Skeletal muscle satellite cell (primary cell): ENCODE measurements around the gene SPEG.

Experiments used
- H3K27me3 ChIP-seq: 2 replicates; pipeline ENCODE4 v1.7.0; 2013; ENCODE audit warnings: low read length; ENCODE audit not compliant: control insufficient read depth, insufficient read depth
- H3K36me3 ChIP-seq: 2 replicates; pipeline ENCODE4 v1.7.0; 2013; ENCODE audit warnings: mild to moderate bottlenecking, control low read depth, low read length; ENCODE audit not compliant: insufficient read depth
- H3K4me1 ChIP-seq: 2 replicates; pipeline ENCODE4 v1.7.0; 2013; ENCODE audit warnings: low read length; ENCODE audit not compliant: control insufficient read depth, insufficient read depth
- H3K4me2 ChIP-seq: 2 replicates; pipeline ENCODE4 v1.7.0; 2013; ENCODE audit warnings: mild to moderate bottlenecking, low read length
- H3K4me3 ChIP-seq: 2 replicates; pipeline ENCODE4 v1.7.0; 2013; ENCODE audit warnings: low read length
- H3K9ac ChIP-seq: 2 replicates; pipeline ENCODE4 v1.7.0; 2013; ENCODE audit warnings: mild to moderate bottlenecking, low read depth, low read length, moderate library complexity
- H3K9me3 ChIP-seq: replicated peaks from 2 replicates; pipeline ENCODE4 v1.7.0; 2013; ENCODE audit warnings: mild to moderate bottlenecking, control low read depth, low read length

The SPEG gene

DNA sequence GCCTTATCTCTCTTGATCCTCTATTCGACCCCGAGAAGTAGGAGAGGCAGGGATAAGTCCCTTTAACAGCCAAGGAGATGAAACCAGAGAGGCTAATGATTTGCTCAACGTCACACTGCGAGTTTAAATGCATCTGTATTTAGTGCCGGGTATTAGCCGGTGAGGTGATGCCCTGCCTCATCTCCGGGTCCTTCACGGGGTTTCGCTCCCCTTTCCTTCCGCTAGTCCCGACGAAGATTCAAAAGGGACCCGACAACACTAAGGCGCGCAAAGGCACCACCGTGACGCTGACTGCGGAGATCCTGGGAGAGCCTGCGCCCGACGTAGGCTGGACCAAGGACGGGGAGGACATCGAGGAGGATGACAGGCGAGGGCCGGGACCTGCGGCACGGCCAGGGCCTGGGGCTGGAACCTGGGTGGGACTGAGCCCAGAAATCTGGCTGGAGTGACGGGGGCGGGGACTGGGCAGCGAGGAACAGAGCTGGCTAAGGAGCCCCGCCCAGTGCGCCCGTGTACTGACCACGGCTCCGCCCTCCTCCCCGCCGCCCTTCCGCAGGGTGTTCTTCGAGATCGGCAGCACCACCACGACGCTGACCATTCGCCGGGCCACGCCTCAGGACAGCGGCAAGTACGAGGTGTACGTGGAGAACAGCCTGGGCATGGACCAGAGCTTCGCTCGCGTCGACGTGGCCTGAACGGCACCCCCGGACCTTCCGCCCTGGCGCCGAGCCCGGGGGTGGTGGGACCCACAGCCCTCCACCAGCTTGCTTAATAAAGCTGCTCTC is 63.0 kb downstream of the SPEG start:
- Histone ChIP-seq H3K4me3 (peak overlapping the region; percentile 82), H3K4me2 (peak overlapping the region; percentile 91), H3K9ac (peak overlapping the region; percentile 96), H3K27me3 (peaks cover 15% of the 10 kb centered on the region), H3K4me1 (peaks cover 26% of the 10 kb centered on the region), H3K9me3 (no peaks in the 10 kb centered on the region), H3K36me3 (no peaks in the 10 kb centered on the region)

DNA sequence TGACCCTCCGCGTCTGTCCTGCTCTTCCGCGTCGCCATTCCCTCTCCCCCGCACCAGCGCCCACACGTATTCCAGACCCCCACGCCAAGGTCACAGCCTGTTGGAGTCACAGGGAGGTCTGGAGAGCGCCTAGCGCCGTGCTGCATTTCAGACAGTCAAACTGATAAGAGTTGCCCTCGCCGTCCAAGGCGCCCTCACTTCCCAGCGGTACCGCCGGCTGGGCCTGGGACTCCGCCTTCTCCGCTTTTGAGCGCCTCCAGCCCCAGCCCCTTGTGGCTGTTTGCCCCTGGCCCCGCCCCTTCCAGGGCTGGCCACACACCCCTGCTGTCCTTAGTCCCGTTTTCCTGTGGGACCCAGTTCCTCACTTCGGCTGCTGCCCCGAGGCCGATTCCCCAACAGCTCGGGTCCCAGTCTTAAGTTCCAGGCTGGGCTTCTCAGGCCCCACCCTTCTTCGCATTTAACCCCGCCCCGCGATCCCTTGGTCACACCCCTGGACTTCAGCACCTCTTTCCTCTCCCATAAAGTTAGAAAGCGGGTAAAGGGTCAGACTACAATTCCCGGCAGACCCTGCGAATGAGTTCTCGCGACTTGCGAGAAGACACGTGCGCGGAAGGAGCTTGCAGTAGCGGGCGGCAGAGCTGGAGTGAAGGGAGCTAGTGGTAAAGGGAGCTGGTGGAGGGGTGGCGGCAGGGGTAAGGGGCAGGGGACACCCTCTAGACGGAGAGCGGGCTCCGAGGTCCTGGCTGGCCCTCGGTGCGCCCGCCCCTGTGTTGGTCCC is 63.8 kb downstream of the SPEG start, which contains the start of gene GMPPA:
Gene GMPPA (plus strand): TSS at position 612 of the 778 bp plus-strand sequence. CDS start 1,085 bp downstream, outside the sequence.
- Histone ChIP-seq H3K27me3 (peaks cover 15% of the 10 kb centered on the region), H3K4me3 (peak within 1 kb of the TSS; percentile 82), H3K4me1 (peaks cover 26% of the 10 kb centered on the region), H3K9me3 (no peaks in the 10 kb centered on the region), H3K9ac (peak within 1 kb of the TSS; percentile 96), H3K36me3 (peaks cover 3% of the 10 kb centered on the region), H3K4me2 (peak within 1 kb of the TSS; percentile 91)

DNA sequence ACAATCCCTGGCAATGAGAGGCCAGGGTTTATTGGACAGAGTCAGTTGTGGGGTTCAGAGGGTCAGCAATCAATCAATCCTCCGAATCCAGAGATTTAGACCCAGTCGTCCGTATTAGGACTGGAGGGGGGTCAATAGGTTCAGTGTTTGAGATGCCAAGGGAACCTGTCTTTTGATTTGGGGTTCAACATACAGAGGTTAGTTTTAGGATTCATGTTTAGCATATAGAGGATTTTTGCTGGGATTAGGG is 64.3 kb downstream of the SPEG start:
- H3K4me3 ChIP-seq: peak overlapping the region; percentile 82
- peaks cover 8% of the 10 kb centered on the region for H3K36me3 ChIP-seq
- H3K9ac ChIP-seq: peak overlapping the region; percentile 96
- H3K27me3 ChIP-seq: peaks cover 15% of the 10 kb centered on the region
- no peaks in the 10 kb centered on the region for H3K9me3 ChIP-seq
- H3K4me2 ChIP-seq: peak overlapping the region; percentile 91
- peaks cover 26% of the 10 kb centered on the region for H3K4me1 ChIP-seq

DNA sequence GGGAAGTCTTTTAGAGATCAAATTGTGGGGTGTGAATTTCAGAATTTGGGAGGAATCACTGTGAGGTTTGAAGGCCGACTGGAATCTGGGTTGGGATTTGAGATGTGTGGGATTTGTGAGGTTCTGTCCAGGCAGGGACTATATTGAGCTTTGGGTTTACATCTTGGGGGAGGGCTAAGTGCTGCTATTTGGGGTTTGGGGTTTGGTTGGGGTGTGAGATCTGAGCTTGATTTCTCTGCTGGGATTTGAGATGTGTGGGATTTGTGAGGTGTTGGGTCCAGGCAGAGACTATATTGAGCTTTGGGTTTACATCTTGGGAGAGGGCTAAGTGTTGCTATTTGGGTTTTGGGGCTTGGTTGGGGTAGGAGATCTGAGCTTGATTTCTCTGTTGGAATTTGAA is 64.9 kb downstream of the SPEG start:
- Histone ChIP-seq H3K27me3 (peaks cover 15% of the 10 kb centered on the region), H3K9ac (peak overlapping the region; percentile 96), H3K36me3 (peaks cover 14% of the 10 kb centered on the region), H3K4me3 (peak overlapping the region; percentile 82), H3K4me1 (peaks cover 26% of the 10 kb centered on the region), H3K9me3 (no peaks in the 10 kb centered on the region), H3K4me2 (peak overlapping the region; percentile 91)

DNA sequence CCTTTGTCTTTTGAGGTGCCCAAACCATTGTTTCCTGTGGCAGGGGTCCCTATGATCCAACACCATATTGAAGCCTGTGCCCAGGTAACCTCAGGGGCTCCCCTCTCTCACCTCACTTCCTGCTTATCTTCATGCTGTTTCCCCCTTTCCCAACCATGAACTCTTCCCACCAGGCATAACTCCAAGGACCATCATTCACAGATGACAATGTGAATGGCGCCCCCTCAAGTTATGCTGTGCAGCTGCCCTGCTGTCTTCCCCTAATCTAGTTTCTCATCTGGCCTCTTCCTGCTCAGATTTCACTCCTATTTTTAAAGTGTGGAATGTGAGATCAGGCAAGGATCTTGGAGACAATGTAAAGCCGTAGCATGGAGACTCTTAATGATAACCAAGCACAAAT is 65.5 kb downstream of the SPEG start:
- Histone ChIP-seq H3K27me3 (peaks cover 15% of the 10 kb centered on the region), H3K4me1 (peaks cover 26% of the 10 kb centered on the region), H3K4me2 (peak overlapping the region; percentile 91), H3K4me3 (peak overlapping the region; percentile 82), H3K36me3 (peaks cover 19% of the 10 kb centered on the region), H3K9ac (no peak overlapping the region), H3K9me3 (no peaks in the 10 kb centered on the region)

DNA sequence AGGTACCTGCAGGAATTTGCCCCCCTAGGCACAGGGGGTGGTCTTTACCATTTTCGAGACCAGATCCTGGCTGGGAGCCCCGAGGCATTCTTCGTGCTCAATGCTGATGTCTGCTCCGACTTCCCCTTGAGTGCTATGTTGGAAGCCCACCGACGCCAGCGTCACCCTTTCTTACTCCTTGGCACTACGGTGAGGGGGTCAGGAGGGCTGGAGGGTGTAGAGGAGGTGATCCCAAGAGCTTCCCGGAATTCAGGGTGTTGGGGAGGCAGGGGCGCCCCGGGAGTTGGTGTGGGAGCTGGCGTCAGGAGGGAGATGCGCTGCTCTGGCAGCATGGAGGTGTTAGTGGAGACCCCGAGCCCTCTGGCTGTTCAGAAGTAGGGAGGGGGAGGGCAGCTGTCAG is 67.2 kb downstream of the SPEG start:
- H3K9me3 ChIP-seq: no peaks in the 10 kb centered on the region
- H3K4me1 ChIP-seq: peaks cover 32% of the 10 kb centered on the region
- H3K27me3 ChIP-seq: peaks cover 5% of the 10 kb centered on the region
- H3K4me2 ChIP-seq: no peak overlapping the region
- no peak overlapping the region for H3K9ac ChIP-seq
- H3K4me3 ChIP-seq: no peak overlapping the region
- peaks cover 35% of the 10 kb centered on the region for H3K36me3 ChIP-seq

DNA sequence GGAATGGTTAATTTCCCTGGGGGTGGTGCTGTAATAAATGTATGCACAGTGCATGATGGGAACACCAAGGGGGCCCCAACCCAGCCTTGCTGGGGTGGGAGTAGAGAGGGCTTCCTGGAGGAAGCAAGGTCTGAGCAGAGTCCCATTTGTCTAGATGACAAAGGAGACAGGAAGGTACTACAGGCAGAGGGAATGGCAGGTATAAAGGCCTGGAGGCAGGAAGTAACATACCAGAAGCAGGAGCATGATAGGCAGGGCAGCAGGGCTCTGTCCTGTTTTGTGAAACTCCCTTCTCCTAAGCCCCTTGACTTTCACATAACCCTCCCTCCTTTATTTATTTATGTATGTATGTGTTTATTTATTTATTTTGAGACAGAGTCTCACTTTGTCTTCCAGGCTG is 68.0 kb downstream of the SPEG start:
- H3K9ac ChIP-seq: no peak overlapping the region
- peaks cover 36% of the 10 kb centered on the region for H3K4me1 ChIP-seq
- no peaks in the 10 kb centered on the region for H3K9me3 ChIP-seq
- peaks cover 35% of the 10 kb centered on the region for H3K36me3 ChIP-seq
- H3K4me3 ChIP-seq: no peak overlapping the region
- H3K4me2 ChIP-seq: no peak overlapping the region
- H3K27me3 ChIP-seq: no peaks in the 10 kb centered on the region

DNA sequence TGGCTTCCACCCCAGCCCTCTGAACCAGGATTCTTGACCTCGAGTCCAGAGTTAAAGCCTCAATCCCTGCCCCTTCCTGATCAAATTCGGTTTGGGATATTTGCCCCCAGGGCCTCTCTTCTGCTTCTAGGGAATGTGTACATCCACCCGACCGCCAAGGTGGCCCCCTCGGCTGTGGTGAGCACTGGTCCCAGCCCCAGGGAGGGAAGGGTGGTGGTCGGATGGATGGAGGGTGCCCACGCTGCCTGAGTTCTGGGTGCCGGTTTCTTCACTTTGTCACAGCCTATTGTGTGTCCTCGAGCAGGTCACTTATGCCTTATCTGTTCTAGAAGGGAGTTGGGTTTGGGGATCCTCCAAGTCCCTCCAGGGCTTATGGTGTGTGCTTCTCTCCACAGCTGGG is 70.9 kb downstream of the SPEG start:
- H3K9ac ChIP-seq: no peak overlapping the region
- no peaks in the 10 kb centered on the region for H3K9me3 ChIP-seq
- no peak overlapping the region for H3K4me2 ChIP-seq
- H3K4me1 ChIP-seq: peaks cover 30% of the 10 kb centered on the region
- H3K36me3 ChIP-seq: peaks cover 35% of the 10 kb centered on the region
- H3K27me3 ChIP-seq: no peaks in the 10 kb centered on the region
- H3K4me3 ChIP-seq: no peak overlapping the region

DNA sequence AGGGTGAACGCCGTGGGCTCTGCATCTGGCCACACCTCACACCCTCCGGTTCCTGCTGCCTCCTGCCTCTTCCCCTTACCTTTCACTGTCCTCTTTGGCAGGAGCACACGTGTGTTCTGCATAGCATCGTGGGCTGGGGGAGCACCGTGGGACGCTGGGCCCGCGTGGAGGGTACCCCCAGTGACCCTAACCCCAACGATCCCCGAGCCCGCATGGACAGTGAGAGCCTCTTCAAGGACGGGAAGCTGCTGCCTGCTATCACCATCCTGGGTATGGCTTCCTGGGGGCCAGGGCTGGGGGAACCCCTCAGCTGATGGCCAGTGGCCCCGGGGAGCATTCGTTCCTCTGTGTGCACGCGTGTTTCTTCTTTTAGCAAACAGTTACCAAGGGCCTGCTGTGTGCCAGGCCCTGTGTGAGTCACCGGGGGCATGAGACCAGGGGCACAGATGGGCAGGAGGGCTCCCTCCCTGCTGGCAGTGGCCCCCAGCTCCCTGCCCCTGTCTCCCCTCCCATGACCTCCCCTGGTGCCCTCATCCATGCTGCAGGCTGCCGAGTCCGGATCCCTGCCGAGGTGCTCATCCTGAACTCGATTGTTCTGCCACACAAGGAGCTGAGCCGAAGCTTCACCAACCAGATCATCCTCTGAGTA is 71.6 kb downstream of the SPEG start:
- Histone ChIP-seq H3K4me2 (peak overlapping the region; percentile 27), H3K9ac (peak overlapping the region; percentile 46), H3K27me3 (no peaks in the 10 kb centered on the region), H3K4me1 (peaks cover 31% of the 10 kb centered on the region), H3K4me3 (no peak overlapping the region), H3K36me3 (peaks cover 35% of the 10 kb centered on the region), H3K9me3 (no peaks in the 10 kb centered on the region)

DNA sequence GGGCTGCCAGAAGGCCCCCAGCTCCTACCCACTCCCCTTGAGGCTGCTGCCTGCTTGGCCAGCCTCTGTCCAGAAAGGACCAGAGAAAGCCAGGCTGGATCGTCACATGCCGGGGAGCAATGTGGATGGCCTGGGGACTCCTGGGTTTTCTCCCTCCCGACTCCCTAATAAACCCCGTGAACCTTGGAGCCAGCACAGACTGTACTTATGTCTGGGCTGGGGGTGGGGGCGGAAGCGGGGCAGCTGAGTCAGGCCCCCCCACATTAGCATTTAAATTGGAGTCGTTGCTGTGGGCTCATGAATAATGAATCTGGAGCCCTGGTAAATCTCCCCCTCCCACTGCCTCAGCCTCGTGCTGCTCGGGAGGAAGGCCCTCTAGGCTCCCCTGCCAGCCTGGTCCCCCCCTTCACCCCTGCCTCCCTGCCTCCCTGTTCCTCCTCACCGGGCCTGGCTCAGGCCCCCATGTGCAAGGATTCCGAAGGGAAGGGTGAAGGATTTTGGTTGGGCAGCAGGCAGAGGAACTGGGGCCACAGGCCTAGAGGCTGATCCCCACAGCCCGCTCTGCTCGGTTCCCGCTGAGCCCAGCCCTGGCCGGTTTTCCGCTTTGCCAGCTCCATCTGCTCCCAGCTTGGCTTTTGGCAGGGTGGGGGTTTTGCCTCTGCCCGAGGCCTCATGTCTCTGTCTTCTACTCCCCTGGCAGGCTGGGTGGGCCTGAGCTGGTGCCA is 72.3 kb downstream of the SPEG start:
- H3K36me3 ChIP-seq: peaks cover 35% of the 10 kb centered on the region
- no peak overlapping the region for H3K4me3 ChIP-seq
- H3K9ac ChIP-seq: peak overlapping the region; percentile 46
- H3K9me3 ChIP-seq: no peaks in the 10 kb centered on the region
- H3K4me2 ChIP-seq: peak overlapping the region; percentile 27
- peaks cover 34% of the 10 kb centered on the region for H3K4me1 ChIP-seq
- peaks cover 3% of the 10 kb centered on the region for H3K27me3 ChIP-seq
